Vagina (tissue), 2 donors: ENCODE results near the gene PTPN2.

Experiments
- CTCF ChIP-seq, 3 experiments: fragments of 450-650 bp in 2 of 3; fragments of 200-600 bp in 1 of 3; sonication (generic) in 1 of 3; IDR thresholded peaks; one replicate each; pipeline ENCODE4 v1.5.1; 2017 to 2019; ENCODE audit warnings: antibody characterized with exemption in 3 of 3, mild to moderate bottlenecking in 2 of 3, moderate library complexity in 2 of 3
- POLR2A ChIP-seq, 2 donors: fragments of 450-650 bp; IDR thresholded peaks; one replicate each; pipeline ENCODE4 v1.6.1; 2017; ENCODE audit warnings: antibody characterized with exemption in 2 of 2, mild to moderate bottlenecking in 2 of 2, moderate library complexity in 2 of 2
- POLR2AphosphoS5 ChIP-seq, 2 donors: sonication (generic); formaldehyde crosslinking; IDR thresholded peaks; one replicate each; pipeline ENCODE4 v1.9.0; 2017; ENCODE audit warnings: antibody characterized with exemption in 2 of 2, mild to moderate bottlenecking in 2 of 2, low read depth in 1 of 2; ENCODE audit not compliant: insufficient read depth in 1 of 2

DNA sequence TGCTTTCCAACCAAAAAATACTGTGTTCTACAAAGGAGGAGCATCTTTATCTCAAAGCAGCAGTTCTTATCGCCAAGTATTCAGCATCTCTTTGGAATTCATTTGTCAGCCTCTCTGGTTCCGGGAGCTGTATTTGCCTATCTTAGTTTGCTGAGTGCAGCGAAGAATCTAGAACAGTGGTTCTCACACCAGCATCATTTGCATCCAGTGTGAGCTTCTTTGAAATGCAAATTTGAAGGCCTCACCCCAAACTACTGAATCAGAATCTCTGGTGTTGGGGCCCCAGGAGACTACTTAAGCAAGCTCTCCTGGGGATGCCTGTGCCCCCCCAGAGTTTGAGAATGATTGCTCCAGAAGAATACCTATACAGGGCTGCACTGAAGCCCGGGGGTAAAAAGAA, 1.5 kb upstream of the PTPN2 start:
- TF ChIP-seq CTCF (IDR thresholded peaks at IDR 0.05) = no peak
- TF ChIP-seq POLR2A (IDR thresholded peaks at IDR 0.05) = no peak
- TF ChIP-seq POLR2AphosphoS5 (IDR thresholded peaks at IDR 0.05; ENCODE audit: insufficient read depth in 1 of 2, low read depth in 1 of 2) = no peak
